ENCODE results near the gene C17orf50.

Gene C17orf50

DNA sequence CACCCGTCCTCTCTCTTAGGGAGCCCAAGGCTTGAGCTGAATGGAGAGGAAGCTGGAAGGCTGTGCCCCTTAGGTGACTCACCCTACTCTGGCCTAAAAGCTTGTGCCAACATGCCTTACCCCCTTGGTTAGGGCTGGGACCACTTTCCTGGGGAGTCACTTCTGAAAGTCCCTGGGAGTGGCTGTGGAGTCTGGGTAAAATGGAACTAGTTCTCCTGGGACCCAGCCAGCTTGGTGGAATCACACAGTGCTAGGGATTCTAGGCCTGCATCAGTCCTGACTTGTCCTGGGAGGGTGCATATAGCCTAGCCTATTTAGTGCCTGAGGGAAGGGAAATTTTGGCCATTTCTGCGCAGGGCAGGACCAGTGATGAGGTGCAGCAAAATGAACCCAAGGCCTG lies 24.2 kb downstream of the C17orf50 start:
- TF ChIP-seq CTCF (IDR thresholded peaks at IDR 0.05; ENCODE audit: low read length, missing control alignments), result no peak
- no peak overlapping the region for H3K4me3 ChIP-seq (replicated peaks; ENCODE audit: low read depth, low read length)
- DNase-seq (ENCODE audit: low read depth), result no peak

DNA sequence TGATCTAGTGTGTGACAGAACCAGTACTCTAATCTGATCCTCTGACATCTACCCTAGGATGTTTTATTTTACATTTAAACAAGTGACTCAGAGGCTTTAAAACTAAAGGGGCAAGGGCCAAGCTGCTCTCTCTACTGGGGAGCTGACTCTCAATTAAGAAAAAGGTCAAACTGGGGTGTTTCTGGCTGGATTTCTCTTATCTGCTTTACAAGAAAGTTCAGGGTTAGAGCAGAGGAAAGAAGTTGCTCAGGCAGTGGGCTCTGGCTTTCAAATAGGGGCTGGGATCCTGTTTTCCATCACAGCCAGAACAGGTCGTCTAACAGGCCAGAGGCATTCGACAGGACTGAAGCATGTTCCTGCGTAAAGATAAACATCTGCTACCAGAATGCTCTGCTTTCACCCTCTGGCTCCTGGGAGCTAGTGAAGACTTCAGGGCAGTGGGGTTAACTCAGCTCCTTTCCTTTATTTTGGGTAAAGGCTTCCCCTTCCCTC lies 26.3 kb downstream of the C17orf50 start:
- no peak overlapping the region for H3K4me3 ChIP-seq (replicated peaks; ENCODE audit: low read depth, low read length)
- DNase-seq (ENCODE audit: low read depth), result no peak
- no peak for TF ChIP-seq CTCF (IDR thresholded peaks at IDR 0.05; ENCODE audit: low read length, missing control alignments)

DNA sequence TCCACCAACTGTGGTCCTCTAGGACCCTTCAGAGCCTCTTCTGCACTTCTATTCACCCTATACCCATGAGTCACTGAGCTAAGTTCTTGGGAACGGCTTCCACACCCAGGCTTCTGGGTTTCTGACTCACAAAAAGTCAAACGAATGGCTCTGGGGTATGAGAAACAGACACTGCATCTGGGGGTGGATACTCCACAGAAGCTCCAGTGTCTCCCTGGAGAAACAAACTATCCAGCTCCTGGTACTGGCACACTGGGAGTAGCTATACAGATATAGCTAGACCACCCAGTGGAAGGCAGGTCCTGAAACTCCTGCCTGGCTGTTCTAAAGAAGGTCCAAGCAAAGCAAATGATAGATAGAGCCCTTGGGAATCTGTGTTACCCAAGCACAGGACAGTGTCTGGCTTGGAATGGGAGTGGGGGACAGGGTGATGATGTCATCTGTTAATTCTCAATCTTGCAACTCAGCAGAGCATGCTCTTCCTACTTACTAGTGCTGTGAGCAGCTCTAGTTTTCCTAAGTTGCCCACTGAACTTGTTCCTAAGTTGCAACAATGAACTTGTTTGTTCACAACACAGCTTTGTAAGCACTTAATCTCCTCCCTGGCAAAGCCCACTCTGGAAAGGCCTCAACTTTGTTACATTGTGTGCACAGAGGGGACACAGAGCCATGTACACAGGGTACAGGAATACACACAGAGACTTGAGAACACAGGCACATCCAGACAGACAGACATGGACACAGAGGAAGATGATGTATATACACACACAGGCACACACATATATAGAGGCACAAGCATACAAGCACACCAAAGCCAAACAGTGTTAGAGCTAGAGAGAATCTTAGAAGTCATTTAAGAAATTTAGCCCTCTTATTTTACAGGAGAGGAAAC lies 28.0 kb downstream of the C17orf50 start:
- DNase-seq (ENCODE audit: low read depth), result peak; percentile 67
- no peak overlapping the region for H3K4me3 ChIP-seq (replicated peaks; ENCODE audit: low read depth, low read length)
- no peak for TF ChIP-seq CTCF (IDR thresholded peaks at IDR 0.05; ENCODE audit: low read length, missing control alignments)

- no peak for DNase-seq (ENCODE audit: low read depth)
- no peak for TF ChIP-seq CTCF (IDR thresholded peaks at IDR 0.05; ENCODE audit: low read length, missing control alignments)
- H3K4me3 ChIP-seq (replicated peaks; ENCODE audit: low read depth, low read length), result no peak overlapping the region
These were observed 30.2 kb downstream of the C17orf50 start for GRCh38 chr17:35790841-35791240.

DNA sequence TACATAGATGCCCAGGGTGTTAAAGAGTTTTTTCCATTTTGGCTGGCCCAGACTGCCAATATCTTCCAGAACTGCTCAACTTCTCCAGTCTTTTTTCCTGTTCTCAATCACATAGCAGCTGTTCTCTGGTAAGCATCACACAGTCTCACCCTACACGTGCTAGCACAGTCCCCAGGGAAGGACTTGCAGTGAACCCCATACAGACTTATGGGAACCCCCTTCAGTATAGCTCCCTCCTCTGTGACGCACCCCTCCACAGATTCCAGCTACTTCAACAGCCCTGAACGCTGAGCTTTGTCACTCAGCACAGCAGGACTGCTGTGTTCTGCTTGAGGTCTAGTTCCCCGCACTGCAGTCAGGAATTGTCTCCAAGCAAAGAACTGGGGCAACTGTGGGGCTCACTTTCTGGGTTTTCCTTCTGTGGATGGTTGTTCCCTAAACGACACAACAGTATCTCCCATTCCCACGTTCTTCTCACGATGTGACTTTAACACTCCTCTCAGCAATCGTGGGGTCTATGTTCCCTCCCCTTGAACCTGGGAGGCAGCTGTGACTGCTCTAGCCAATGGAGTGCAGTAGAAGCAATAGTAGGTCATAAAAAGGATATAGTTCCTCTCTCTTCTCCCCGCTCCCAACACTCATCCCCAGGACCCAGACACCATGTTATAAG lies 31.1 kb downstream of the C17orf50 start:
- no peak overlapping the region for H3K4me3 ChIP-seq (replicated peaks; ENCODE audit: low read depth, low read length)
- no peak for DNase-seq (ENCODE audit: low read depth)
- no peak for TF ChIP-seq CTCF (IDR thresholded peaks at IDR 0.05; ENCODE audit: low read length, missing control alignments)

- H3K4me3 ChIP-seq (replicated peaks; ENCODE audit: low read depth, low read length), result no peak overlapping the region
- no peak for TF ChIP-seq CTCF (IDR thresholded peaks at IDR 0.05; ENCODE audit: low read length, missing control alignments)
- DNase-seq (ENCODE audit: low read depth), result no peak
These were observed 32.6 kb downstream of the C17orf50 start for GRCh38 chr17:35793257-35793656.

All from fibroblast of pulmonary artery (primary cell).